ENCODE measurements around the gene NUDCD3.

DNA sequence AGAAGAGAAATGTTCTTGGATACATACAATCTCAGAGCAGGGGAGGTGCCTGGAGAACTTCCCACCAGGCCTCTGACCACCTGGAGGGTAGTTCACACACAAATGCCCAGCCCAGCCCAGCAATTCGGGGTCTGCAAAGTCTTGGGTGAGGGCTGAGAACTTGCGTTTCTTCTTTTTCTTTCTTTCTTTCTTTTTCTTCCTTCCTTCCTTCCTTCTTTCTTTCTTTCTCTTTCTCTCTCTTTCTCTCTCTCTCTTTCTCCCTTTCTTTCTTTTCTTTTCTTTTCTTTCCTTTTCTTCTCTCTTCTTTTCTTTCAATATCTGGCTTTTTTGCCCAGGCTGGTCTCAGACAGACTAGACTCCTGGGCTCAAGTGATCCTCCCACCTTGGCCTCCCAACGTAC, 28.3 kb upstream of the NUDCD3 start:
- TF ChIP-seq CTCF (IDR thresholded peaks at IDR 0.05), result no peak
- TF ChIP-seq POLR2A (IDR thresholded peaks at IDR 0.05), result no peak
